HG02943 (cell line): Measurements from ENCODE around the gene NET1.
"Not testable (repeated sequence)": the region's sequence is repeated elsewhere in the genome, so short reads cannot be mapped to it uniquely, and the experiment has no call there.

Experiments used
- ATAC-seq: cut with Tn5 transposase; IDR thresholded peaks from one replicate; pipeline ENCODE4 v1.9.1; 2021; ENCODE audit warnings: mild to moderate bottlenecking, low read depth, moderate library complexity; ENCODE audit not compliant: unreplicated experiment

NET1 gene

GRCh38 chr10:5396556-5397300, 15.6 kb upstream of the NET1 start:
- ATAC-seq = no peak

GRCh38 chr10:5399332-5399731, 13.0 kb upstream of the NET1 start:
- no peak for ATAC-seq

GRCh38 chr10:5400468-5401240, 11.7 kb upstream of the NET1 start:
- no peak for ATAC-seq

- ATAC-seq = no peak
These were observed 9.6 kb upstream of the NET1 start for GRCh38 chr10:5402798-5403197.

- no peak for ATAC-seq
These were observed 7.9 kb upstream of the NET1 start, which contains the start of gene TUBAL3 for GRCh38 chr10:5404208-5405041. TSS of gene TUBAL3 (minus strand) at chr10:5404828. CDS start at chr10:5404792, 36 bp downstream.

- ATAC-seq = no peak
These were observed 5.4 kb upstream of the NET1 start for GRCh38 chr10:5406918-5407317.

- not testable (repeated sequence) for ATAC-seq
These were observed 1.6 kb upstream of the NET1 start for GRCh38 chr10:5410787-5411186.

- peak; percentile 14 for ATAC-seq
These were observed 448 bp upstream of the NET1 start for GRCh38 chr10:5411941-5412276.

GRCh38 chr10:5413012-5413938, 918 bp downstream of the NET1 start:
- ATAC-seq = no peak

GRCh38 chr10:5416981-5417380, 4.6 kb downstream of the NET1 start:
- no peak for ATAC-seq

- ATAC-seq = no peak
These were observed 6.2 kb downstream of the NET1 start for GRCh38 chr10:5418584-5418983.

- no peak for ATAC-seq
These were observed 7.2 kb downstream of the NET1 start for GRCh38 chr10:5419466-5420094.

GRCh38 chr10:5423771-5424170, 11.4 kb downstream of the NET1 start:
- ATAC-seq = no peak

GRCh38 chr10:5424751-5425150, 12.4 kb downstream of the NET1 start:
- ATAC-seq = no peak

- ATAC-seq = no peak
These were observed 15.8 kb downstream of the NET1 start for GRCh38 chr10:5428133-5428532.

- ATAC-seq = no peak
These were observed 20.8 kb downstream of the NET1 start for GRCh38 chr10:5433182-5433581.

- ATAC-seq = no peak
These were observed 21.8 kb downstream of the NET1 start for GRCh38 chr10:5434017-5434753.

- no peak for ATAC-seq
These were observed 23.0 kb downstream of the NET1 start for GRCh38 chr10:5435328-5435727.

- no peak for ATAC-seq
These were observed 27.8 kb downstream of the NET1 start for GRCh38 chr10:5440206-5440605.
